HepG2 (cell line): ENCODE data around the gene KAT7. TPM values are rescaled to one million over a fixed set of nuclear protein-coding genes. Genes with fewer than 3 reads are reported as not detected.

Experiments
- ARID4A ChIP-seq: sonication (generic); formaldehyde crosslinking; IDR thresholded peaks from 2 replicates; pipeline ENCODE4 v1.5.0; 2020; ENCODE audit warnings: mild to moderate bottlenecking, missing genetic modification reagents, borderline replicate concordance
- CHD2 ChIP-seq: IDR thresholded peaks from 2 replicates; pipeline ENCODE4 v1.6.1; 2011; ENCODE audit warnings: low read depth, low read length, improper control_type of control experiment
- DMAP1 ChIP-seq: IDR thresholded peaks from 2 replicates; pipeline ENCODE4 v1.6.1; 2016
- GRHL1 ChIP-seq: sonication (generic); formaldehyde crosslinking; conservative IDR thresholded peaks from 2 replicates; pipeline ENCODE4 v1.8.0; 2022; ENCODE audit warnings: missing genetic modification reagents
- KDM5A ChIP-seq: fragments of 200-600 bp; sonication (generic); IDR thresholded peaks from 2 replicates; pipeline ENCODE4 v1.7.0; 2018; ENCODE audit warnings: antibody characterized with exemption, mild to moderate bottlenecking, low read length, borderline replicate concordance
- MEIS1 ChIP-seq: sonication (generic); formaldehyde crosslinking; IDR thresholded peaks from 2 replicates; pipeline ENCODE4 v1.9.0; 2021; ENCODE audit warnings: mild to moderate bottlenecking, missing genetic modification reagents, moderate library complexity, borderline replicate concordance
- NR2C2 ChIP-seq: sonication (generic); formaldehyde crosslinking; IDR thresholded peaks from 2 replicates; pipeline ENCODE4 v1.4.0; 2020; ENCODE audit warnings: missing genetic modification reagents, mild to moderate bottlenecking, moderate library complexity, borderline replicate concordance
- PRPF4 ChIP-seq: fragments of 200-400 bp; formaldehyde crosslinking; IDR thresholded peaks from 2 replicates; pipeline ENCODE4 v1.6.1; 2016; ENCODE audit warnings: low read length, low read depth; ENCODE audit not compliant: poor library complexity, severe bottlenecking
- TAF1 ChIP-seq: sonication (generic); formaldehyde crosslinking; IDR thresholded peaks from 2 replicates; pipeline ENCODE4 v1.4.0; 2020; ENCODE audit warnings: missing genetic modification reagents
- THAP11 ChIP-seq: IDR thresholded peaks from 2 replicates; pipeline ENCODE4 v1.6.1; 2016; ENCODE audit warnings: missing biosample characterization, missing genetic modification reagents
- XRCC5 ChIP-seq: fragments of 200-400 bp; formaldehyde crosslinking; optimal IDR thresholded peaks from 2 replicates; pipeline ENCODE3; 2017; ENCODE audit warnings: mild to moderate bottlenecking, low read length
- YY1 ChIP-seq: IDR thresholded peaks from 2 replicates; pipeline ENCODE4 v1.6.1; 2011; ENCODE audit warnings: low read length, low read depth, moderate library complexity, mild to moderate bottlenecking; ENCODE audit not compliant: insufficient read depth, insufficient replicate concordance
- ZNF672 ChIP-seq: sonication (generic); formaldehyde crosslinking; IDR thresholded peaks from 2 replicates; pipeline ENCODE4 v1.8.1; 2022; ENCODE audit warnings: missing genetic modification reagents
- ZNF747 ChIP-seq: sonication (generic); formaldehyde crosslinking; IDR thresholded peaks from 2 replicates; pipeline ENCODE4 v1.8.1; 2023; ENCODE audit warnings: missing genetic modification reagents, mild to moderate bottlenecking, borderline replicate concordance
- polyA plus RNA-seq, 8 experiments: library from polyadenylated mRNA; depleted of rRNA in 3 of 8; stranded (reverse) in 7 of 8; unstranded in 1 of 8; fragments of >200 nt; fragmentation: Illumina TruSeq in 4 of 8; extraction: Trizol in 4 of 8; gene quantifications; 2 replicates each; pipeline versions ENCODE4 v1.2.1 to v1.2.3, GENCODE V29; 2011 to 2016; ENCODE audit warnings: low read depth in 4 of 8, missing spikeins in 1 of 8, mixed read lengths in 1 of 8; ENCODE audit not compliant: insufficient read depth in 1 of 8
- total RNA-seq, 5 experiments: library from RNA; depleted of rRNA; stranded (reverse); fragments of >200 nt; fragmentation: Illumina TruSeq; extraction: Trizol; gene quantifications; 2 replicates each; pipeline ENCODE4 v1.2.3, GENCODE V29; 2016; ENCODE audit warnings: low read depth in 1 of 5
- TF ChIP-seq, protein P1 (sequence below): sonication (generic); formaldehyde crosslinking; IDR thresholded peaks from 2 replicates; pipeline ENCODE4; 2020; ENCODE audit warnings: missing genetic modification reagents, mild to moderate bottlenecking, borderline replicate concordance
- TF ChIP-seq, protein P2 (sequence below): sonication (generic); formaldehyde crosslinking; conservative IDR thresholded peaks from 2 replicates; pipeline ENCODE4 v1.8.0; 2022; ENCODE audit warnings: low read depth, missing genetic modification reagents

The KAT7 gene
- total and polyA plus RNA-seq, 2 of the 13 experiments (the other 11 are each of a cell fraction or from before 2014, with no cell fraction given), result 21.2 to 39.2 TPM

GRCh38 chr17:49763735-49764558 is 24.5 kb upstream of the KAT7 start, which contains the start of gene FAM117A (continued):
- peak; percentile 2; the same call in 1 of the 2 replicates for TF ChIP-seq ARID4A
- TF ChIP-seq MEIS1 (CRISPR knock-in tag), result no peak
- peak; percentile 41 for TF ChIP-seq XRCC5
- TF ChIP-seq THAP11 (CRISPR knock-in tag), result 0 out of 2 replicates have a peak, but pooled peaks have one; percentile 26
- TF ChIP-seq KDM5A, result peak; percentile 52; the same call in 1 of the 2 replicates
- peak; percentile 62 for TF ChIP-seq YY1
- TF ChIP-seq ZNF747 (CRISPR knock-in tag), result no peak
- no peak for TF ChIP-seq PRPF4
- TF ChIP-seq CHD2, result peak; percentile 38; the same call in 1 of the 2 replicates
- TF ChIP-seq TAF1 (CRISPR knock-in tag), result peak; percentile 81
- TF ChIP-seq, protein P1, sequence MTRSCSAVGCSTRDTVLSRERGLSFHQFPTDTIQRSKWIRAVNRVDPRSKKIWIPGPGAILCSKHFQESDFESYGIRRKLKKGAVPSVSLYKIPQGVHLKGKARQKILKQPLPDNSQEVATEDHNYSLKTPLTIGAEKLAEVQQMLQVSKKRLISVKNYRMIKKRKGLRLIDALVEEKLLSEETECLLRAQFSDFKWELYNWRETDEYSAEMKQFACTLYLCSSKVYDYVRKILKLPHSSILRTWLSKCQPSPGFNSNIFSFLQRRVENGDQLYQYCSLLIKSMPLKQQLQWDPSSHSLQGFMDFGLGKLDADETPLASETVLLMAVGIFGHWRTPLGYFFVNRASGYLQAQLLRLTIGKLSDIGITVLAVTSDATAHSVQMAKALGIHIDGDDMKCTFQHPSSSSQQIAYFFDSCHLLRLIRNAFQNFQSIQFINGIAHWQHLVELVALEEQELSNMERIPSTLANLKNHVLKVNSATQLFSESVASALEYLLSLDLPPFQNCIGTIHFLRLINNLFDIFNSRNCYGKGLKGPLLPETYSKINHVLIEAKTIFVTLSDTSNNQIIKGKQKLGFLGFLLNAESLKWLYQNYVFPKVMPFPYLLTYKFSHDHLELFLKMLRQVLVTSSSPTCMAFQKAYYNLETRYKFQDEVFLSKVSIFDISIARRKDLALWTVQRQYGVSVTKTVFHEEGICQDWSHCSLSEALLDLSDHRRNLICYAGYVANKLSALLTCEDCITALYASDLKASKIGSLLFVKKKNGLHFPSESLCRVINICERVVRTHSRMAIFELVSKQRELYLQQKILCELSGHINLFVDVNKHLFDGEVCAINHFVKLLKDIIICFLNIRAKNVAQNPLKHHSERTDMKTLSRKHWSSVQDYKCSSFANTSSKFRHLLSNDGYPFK (CRISPR knock-in tag), result 0 out of 2 replicates have a peak, but pooled peaks have one; percentile 11
- TF ChIP-seq ZNF672 (CRISPR knock-in tag), result no peak
- TF ChIP-seq, protein P2, sequence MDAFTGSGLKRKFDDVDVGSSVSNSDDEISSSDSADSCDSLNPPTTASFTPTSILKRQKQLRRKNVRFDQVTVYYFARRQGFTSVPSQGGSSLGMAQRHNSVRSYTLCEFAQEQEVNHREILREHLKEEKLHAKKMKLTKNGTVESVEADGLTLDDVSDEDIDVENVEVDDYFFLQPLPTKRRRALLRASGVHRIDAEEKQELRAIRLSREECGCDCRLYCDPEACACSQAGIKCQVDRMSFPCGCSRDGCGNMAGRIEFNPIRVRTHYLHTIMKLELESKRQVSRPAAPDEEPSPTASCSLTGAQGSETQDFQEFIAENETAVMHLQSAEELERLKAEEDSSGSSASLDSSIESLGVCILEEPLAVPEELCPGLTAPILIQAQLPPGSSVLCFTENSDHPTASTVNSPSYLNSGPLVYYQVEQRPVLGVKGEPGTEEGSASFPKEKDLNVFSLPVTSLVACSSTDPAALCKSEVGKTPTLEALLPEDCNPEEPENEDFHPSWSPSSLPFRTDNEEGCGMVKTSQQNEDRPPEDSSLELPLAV (CRISPR knock-in tag), result no peak
- TF ChIP-seq NR2C2 (CRISPR knock-in tag), result no peak
- TF ChIP-seq DMAP1 (CRISPR knock-in tag), result no peak
- TF ChIP-seq GRHL1 (CRISPR knock-in tag), result no peak
